Neural cell (in vitro differentiated cells): ENCODE data around the gene SCUBE2.

Experiments used
- EP300 ChIP-seq: fragments of 450-650 bp; conservative IDR thresholded peaks from 2 replicates; pipeline ENCODE4 v1.6.1; 2014; ENCODE audit warnings: antibody characterized with exemption, mild to moderate bottlenecking, moderate library complexity; ENCODE audit not compliant: poor library complexity, severe bottlenecking
- EZH2 ChIP-seq: fragments of 200-600, 300-800 bp; shearing (Covaris generic), sonication (generic); IDR thresholded peaks from 2 replicates; pipeline ENCODE4 v1.6.1; 2014; ENCODE audit warnings: antibody characterized with exemption, low read length, borderline replicate concordance, mild to moderate bottlenecking; ENCODE audit not compliant: insufficient read depth, poor library complexity, severe bottlenecking
- REST ChIP-seq: IDR thresholded peaks from 2 replicates; pipeline ENCODE4 v1.6.1; 2012; ENCODE audit warnings: borderline replicate concordance
- SMC3 ChIP-seq: fragments of 450-650 bp; conservative IDR thresholded peaks from 2 replicates; pipeline ENCODE4 v1.6.1; 2014; ENCODE audit warnings: antibody characterized with exemption, mild to moderate bottlenecking, moderate library complexity; ENCODE audit not compliant: poor library complexity
- TF ChIP-seq, protein P1 (sequence below): fragments of 450-650 bp; IDR thresholded peaks from 2 replicates; pipeline ENCODE4 v1.5.1; 2014; ENCODE audit warnings: antibody characterized with exemption, mild to moderate bottlenecking, moderate library complexity; ENCODE audit not compliant: poor library complexity, severe bottlenecking

DNA sequence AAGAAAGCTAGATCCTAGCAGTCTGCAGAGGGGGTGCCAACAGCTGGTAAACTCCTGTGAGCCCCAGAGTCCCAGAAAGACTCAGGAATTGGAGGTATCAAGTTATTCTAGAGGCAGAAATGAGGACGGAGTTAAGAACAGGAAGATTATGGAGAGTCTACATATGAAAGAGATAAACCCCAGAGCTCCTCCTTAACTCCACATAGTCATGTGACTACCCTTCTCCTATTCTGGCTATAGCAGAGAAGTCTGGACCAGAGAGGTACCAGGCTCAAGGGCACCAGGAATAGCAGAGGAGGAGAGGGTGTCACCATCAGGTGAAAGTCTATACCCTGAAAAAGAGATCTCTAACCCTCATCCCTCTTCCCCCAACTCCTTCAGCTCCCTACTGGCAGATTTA is 29.6 kb downstream of the SCUBE2 start:
- TF ChIP-seq EZH2: no peak
- TF ChIP-seq, protein P1, sequence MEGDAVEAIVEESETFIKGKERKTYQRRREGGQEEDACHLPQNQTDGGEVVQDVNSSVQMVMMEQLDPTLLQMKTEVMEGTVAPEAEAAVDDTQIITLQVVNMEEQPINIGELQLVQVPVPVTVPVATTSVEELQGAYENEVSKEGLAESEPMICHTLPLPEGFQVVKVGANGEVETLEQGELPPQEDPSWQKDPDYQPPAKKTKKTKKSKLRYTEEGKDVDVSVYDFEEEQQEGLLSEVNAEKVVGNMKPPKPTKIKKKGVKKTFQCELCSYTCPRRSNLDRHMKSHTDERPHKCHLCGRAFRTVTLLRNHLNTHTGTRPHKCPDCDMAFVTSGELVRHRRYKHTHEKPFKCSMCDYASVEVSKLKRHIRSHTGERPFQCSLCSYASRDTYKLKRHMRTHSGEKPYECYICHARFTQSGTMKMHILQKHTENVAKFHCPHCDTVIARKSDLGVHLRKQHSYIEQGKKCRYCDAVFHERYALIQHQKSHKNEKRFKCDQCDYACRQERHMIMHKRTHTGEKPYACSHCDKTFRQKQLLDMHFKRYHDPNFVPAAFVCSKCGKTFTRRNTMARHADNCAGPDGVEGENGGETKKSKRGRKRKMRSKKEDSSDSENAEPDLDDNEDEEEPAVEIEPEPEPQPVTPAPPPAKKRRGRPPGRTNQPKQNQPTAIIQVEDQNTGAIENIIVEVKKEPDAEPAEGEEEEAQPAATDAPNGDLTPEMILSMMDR: no peak
- TF ChIP-seq EP300: no peak
- TF ChIP-seq REST: no peak
- TF ChIP-seq SMC3: no peak
